NCI-H446 (cell line): ENCODE data around the gene XPNPEP3.
A peak's percentile ranks its signal among the peaks of the same experiment; 100 is the strongest.
"Not testable (repeated sequence)": the region's sequence is repeated elsewhere in the genome, so short reads cannot be mapped to it uniquely, and the experiment has no call there.

ENCODE experiments used
- DNase-seq, 2 experiments: peaks; one replicate each; lab custom pipeline; 2025; lab: John Stamatoyannopoulos, UW

XPNPEP3 gene

DNA sequence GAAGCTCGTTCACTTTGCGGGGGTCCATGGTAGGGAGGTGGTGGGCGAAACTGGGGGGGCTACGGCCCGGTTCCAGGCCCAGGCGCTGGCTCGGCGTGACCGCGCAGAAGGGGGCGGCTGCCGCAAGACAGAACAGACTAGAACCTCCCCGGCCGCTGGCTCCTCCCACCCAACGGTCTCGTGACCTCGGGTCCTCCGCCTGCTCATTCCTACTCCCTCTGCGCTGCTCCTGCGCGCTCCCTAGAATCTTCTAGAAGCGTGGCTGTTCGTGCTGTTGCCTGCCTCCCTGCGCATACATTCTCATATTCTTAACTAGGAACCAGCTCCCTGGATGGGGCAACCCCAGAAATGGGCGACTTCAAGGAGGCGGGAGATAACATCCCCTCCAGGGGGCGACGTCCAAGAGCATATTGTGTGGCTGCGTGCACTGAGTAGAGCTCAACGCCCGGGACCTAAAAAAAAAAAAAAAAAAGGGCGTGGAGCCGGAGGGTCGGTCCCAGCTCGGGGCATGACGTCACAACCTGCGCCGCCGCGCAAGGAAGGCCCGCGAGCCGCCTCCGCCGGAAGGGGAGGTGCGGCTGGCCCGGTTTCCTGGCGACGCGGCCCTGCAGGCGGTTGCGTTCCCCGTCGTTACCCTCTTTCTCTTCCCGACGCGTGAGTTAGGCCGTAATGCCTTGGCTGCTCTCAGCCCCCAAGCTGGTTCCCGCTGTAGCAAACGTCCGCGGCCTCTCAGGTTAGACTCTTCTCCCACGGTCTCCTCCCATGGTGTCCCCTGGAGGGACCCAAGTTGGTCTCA lies at the start of gene XPNPEP3, which contains the start of gene ST13:
Gene XPNPEP3 (plus strand): TSS at position 636 of the 796 bp plus-strand sequence. CDS start 34 bp downstream, at position 670.
Gene ST13 (minus strand): TSS at position 127 of the 796 bp plus-strand sequence. CDS start 99 bp downstream, at position 28.
- DNase-seq = peak; percentile 95

DNA sequence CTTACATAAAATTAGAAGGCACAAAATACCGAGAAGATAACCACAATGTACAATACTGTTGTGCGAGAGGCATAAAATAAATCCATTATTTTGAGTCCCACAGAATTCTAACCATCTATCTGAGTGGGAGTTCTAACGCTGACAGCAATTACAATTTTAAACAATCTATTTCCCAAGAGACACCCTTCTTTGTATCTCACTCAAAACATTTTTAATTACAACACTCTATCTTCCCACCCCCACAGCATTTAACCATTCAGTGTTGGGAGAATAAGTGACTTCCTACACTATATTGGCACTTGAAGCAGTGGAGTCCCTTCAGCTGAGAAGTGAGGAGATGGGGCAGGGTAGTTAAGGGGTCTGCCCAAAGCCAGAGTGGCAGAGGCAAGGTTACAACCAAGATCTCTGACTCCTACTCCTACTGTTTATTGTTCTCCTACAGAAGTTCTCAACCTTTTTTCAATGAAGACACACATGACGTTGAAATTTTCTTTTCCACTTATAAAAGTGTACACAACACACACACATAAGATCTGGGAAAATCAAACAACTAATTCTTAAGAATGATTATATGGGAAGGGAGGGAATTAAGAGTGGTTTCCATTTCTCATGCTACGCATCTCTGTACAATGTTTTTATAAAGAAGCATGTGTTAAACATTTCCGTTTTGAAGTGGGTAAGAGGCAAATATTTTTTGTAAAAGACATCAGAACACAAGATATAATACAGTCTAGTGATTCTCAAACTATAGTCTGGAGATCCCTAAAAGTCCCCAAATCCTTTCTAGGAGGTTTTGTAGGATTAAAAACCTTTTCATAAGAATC lies 48.7 kb upstream of the XPNPEP3 start:
- DNase-seq = no peak

DNA sequence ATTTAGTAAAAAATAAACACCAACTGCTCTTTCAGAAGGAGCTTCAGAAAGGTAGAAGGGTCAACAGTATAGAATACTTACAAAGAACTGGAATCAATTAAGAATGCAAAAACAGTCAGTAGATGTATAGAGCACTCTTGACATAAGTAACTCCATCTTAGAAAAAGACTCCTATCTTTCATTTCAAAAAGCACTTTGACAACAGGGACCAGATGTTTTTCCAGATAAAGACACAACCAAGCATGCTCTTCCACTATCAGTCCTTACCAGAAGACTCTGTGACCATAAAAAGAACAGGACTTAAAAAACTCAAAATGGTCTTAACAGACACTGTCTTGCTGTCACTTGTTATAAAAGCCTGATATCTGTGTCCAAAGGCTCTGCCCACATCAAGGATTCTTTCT lies 43.0 kb upstream of the XPNPEP3 start:
- DNase-seq = no peak

DNA sequence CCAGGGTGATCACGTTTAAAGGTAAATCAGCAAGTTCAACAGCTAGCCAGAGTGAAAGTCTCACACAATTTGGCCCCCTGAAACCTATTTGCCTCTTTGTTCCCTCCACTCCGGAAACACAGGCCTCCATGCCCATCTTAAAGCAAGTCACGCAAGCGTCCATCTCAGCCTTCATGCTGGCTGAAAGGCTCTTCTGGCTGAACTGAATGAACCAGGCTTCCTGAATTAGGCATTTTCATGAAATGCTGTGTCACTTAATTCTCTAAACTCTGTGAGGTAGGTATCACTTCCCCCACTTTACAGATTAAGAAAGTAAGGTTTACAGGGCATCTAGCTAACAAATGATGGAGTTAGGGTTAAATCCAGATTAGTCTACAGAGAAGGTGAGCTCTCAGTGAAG lies 39.2 kb upstream of the XPNPEP3 start:
- no peak for DNase-seq

DNA sequence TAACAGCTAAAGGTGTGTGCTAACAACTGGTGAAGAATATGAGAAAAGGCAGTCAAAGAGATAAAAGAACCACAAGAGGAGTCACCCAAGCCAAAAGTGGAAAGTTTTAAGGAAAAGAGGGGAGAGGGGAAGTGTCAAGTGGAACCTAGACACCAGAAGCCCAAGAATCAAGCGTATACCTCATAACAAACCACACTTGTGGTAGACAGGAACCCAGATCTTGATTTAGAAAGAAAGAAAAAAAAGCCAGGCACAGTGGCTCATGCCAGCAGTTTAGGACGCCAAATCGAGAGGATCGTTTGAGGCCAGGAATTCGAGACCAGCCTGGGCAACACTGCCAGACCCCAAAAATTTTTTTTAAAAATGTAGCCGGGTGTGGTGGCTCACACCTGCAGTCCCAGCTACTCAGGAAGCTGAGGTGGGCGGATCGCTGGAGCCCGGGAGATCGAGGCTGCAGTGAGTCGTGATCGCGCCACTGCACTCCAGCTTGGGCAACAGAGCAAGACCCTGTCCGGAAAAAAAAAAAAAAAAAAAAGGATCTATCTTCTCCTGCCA lies 38.7 kb upstream of the XPNPEP3 start:
- DNase-seq = no peak

DNA sequence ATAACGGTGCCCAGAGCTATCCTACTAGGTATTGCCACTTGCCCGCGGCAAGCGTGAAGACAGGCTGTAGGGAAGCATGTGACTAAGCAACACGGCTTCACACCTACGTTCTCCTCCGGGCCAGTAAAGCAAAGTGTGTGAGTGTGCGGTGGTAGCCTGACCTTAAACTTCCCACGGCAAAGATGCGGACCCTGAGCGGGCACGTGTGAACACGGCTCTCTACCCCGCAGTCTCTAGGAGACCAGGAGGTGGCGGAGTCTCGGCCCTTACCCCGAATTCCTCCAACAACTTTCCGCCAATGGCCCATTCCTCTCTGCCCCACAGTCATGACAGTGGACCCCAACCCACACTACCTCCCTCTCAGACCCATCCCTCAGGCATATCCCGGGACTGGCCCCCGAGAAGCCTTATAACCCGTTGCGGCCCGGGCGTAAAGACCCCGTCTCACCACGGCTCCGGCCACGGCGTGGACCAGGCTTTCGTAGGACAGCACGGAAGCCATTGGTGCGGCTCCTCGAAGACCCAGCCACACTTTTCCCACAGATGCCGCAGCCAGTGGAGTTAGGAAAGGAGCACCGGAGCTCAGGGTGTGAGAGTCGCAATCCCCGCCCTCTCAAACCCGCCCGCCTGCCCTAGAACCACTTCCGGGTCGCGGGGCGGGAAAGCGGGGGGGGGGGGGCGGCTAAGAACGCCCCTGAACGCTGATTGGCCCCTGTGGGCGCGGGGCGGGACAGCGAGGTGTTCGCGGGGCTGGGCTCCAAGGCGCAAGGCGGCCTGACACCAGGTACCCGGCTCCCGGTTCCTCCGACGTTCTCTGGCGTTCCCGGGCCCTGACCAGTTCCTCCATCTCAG lies 38.0 kb upstream of the XPNPEP3 start, which contains the start of gene SLC25A17:
Gene SLC25A17 (minus strand): TSS at position 600 of the 852 bp plus-strand sequence. CDS start 98 bp downstream, at position 502.
- DNase-seq = peak; percentile 58 to 89

DNA sequence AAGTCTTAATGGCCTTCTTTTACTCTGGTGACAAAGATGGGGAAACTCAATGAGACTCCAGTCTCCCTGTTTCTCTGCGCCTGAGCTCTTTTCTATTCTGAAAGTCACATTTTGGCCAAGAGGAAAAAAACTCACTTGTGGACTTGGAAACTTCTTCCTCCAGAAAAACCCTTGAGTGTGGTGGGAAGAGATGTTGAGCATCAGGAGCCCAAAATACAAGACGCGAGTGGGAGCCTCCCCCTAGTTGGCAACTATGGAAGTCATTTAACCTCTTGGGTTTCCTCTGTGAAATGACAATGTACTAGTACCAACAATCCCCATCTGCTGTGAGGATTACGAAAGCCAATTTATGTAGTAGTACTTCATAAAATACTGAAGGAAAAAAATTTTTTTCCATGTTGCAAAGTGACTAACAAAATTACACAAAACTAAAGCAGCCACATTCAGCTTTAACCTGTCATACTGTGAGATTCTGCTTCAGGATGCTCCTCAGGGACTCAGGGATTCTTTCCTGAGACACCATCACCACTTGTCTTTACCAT lies 37.3 kb upstream of the XPNPEP3 start:
- peak in 1 of 2 experiments; percentile 36 for DNase-seq

DNA sequence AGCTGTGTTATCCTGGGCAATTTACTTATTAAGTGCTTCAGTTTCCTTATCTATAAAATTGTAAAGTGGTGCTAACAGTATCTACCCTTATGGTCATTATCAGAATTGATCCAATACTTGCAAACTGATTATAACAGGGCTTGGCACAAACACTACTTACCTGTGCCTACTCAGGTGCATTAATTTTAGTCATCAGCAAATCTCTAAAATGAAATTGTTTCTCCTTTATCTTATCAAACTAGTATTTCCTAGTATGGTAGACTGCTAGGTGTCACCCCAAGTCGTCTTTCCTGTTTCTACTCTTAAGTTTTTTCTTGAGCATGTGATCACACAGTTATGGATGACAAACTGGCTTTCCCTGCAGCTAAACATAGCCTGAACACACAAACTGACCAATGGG lies 33.5 kb upstream of the XPNPEP3 start:
- DNase-seq = no peak

DNA sequence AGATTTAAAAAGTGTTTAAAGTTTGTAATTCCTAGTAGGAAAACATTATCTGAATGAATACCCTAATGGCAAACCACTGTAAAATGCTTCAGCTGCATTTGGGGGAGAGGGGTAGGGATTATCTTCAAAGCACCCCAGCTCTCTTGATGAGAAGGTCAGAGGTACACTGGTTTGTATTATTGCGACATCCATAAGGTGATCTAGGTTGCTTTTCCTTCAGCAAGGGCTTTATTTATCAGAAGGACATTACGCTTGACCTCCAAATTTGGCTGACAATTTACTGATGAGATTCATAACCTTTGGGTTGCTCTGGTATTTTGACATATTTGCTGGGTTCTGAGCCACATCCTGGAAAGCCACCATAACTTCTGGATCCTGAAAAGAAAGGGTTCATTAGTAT lies 30.7 kb upstream of the XPNPEP3 start:
- not testable (repeated sequence) for DNase-seq

DNA sequence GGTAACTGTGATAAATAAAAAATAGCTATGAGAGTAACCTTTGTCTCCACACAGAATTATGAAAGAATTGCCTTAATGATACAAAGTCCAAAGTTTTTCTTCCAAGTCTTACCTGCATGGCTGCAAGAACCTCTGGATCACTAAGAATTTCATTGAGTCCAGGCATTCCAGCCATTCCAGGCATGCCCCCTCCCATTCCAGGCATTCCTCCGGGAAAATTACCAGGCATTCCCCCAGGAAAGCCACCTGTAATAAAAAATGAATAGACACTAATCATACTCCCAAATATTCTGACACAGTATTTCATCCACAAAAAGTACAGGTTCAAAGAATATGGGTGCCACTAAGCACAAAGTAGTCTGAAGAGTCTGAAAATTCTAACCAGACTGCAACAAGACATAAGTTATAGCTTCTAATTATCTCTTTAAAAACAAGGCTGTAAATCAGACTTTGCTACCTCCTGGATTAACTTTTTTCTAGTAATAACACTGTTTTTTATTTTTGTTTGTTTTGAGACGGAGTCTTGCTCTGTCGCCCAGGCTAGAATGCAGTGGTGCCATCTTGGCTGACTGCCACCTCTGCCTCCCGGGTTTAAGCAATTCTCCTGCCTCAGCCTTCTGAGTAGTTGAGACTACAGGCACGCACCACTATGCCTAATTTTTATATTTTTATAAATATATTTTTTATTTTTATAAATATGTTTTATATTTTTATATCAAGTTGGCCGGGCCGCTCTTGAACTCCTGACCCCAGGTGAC lies 29.8 kb upstream of the XPNPEP3 start:
- DNase-seq = no peak

DNA sequence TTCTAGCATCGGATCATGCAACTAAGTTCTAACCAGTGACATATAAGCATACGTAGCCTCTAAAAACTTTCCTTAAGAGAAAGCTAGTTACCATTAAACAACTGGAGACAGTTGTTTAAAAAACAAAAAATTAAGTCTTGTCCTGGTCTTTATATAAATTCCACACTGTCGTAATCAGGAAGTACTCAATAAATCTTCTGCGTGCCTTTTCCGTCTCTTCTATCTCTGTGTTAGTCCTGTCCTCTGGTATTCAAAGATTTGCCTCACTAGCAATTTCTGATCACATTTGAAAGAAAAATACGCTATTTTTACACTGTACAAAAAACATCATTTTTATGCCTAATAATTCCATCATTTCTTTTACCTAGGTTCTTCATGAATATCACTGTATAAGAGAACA lies 27.8 kb upstream of the XPNPEP3 start:
- no peak for DNase-seq

DNA sequence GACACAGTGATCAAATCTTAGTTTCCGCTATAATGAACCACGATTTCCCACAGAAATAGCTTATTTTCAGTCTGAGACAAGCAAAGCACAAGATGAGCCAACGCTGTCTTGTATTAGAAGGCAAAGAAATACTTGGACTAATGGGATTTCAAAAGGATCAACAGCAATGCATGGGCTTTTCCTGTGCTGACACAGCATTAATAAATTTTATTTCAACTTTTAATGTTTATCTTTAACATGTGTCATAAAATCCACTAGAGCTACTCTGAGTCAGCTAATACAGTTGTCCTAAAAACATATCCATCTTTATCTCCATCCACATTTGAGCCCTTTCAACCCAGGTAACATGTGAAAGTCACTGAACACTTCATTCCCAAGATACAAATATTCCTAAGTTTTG lies 22.3 kb upstream of the XPNPEP3 start:
- DNase-seq = no peak

DNA sequence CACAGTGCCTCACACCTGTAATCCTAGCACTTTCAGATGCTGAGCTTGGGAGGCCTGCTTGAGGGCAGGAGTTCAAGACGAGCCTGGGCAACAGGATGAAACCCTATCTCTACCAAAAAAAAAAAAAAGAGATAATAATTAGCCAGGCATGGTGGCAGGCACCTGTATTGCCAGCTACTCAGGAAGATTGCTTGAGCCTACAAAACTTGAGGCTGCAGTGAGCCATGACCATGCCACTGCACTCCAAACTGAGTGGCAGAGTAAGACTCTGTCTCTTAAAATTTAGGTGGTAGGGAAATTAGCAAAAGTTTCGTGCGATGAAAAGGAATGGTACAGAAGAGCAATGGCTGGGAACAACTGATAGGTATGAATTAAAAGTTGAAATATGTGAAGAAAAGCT lies 18.5 kb upstream of the XPNPEP3 start:
- no peak for DNase-seq

DNA sequence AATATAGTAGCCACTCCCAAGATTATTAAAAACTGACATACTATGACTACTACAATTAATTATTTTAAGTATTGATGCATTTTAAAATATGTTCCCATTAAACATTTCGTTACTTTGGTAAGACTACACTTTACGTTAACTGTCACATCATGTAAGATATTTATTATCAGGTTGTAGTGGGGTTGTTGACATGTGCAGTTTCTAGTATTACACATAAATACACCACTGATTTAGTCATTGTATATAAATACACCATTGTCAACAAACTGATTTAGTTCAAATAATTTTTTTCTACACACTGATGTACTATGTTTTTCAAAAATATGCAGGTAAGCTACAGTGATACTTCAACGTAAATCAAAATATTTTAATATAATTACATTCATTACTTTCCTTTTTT lies 12.0 kb upstream of the XPNPEP3 start:
- DNase-seq = no peak

DNA sequence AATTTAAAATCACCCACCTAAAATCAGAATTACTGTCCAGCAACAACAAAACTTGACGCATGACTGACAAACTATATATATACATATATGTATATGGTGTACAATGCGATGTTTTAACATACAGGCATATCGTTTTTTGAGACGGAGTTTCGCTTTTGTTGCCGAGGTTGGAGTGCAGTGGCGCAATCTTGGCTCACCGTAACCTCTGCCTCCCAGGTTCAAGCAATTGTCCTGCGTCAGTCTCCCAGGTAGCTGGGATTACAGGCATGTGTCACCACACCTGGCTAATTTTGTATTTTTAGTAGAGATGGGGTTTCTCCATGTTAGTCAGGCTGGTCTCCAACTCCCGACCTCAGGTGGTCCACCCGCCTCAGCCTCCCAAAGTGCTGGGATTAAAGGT lies 11.1 kb upstream of the XPNPEP3 start:
- not testable (repeated sequence) for DNase-seq

DNA sequence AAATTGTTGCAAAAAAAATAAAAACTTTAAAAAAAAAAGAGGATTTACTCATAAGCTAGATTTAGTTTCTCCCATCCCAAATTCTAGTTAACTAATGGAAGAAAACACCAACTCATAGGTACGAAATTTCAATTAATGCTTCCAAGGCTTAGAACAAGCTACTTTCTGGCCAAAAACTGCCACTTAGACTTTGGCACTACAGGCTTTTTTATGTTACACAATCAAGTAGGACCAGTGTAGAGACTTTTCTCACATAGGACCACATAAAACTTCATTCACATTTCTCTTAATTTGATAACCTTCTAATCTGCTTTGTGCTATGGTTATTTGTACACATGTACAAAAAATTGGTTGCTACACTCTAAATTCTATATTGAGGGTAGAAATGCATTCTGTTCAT lies 3.6 kb upstream of the XPNPEP3 start:
- DNase-seq = no peak

DNA sequence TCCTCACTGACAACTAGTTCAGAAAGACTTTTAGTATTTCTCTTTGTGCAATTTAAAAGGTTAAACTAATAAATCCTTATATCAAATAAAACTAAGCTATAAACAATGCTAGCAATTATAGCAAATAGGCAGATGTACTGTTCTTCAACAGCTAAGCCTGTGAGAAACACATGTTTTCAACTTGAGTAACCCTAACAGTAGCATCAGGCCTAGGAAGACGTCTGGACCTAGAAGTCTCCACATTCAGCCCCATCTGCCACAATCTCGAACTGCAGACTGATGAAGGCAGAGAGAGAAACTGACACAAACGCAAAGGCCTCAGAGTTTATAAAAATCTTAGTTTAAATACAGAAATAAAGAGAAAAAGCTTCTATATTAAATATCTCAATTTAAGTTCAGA lies 3.0 kb upstream of the XPNPEP3 start:
- peak in 1 of 2 experiments; percentile 5 for DNase-seq

DNA sequence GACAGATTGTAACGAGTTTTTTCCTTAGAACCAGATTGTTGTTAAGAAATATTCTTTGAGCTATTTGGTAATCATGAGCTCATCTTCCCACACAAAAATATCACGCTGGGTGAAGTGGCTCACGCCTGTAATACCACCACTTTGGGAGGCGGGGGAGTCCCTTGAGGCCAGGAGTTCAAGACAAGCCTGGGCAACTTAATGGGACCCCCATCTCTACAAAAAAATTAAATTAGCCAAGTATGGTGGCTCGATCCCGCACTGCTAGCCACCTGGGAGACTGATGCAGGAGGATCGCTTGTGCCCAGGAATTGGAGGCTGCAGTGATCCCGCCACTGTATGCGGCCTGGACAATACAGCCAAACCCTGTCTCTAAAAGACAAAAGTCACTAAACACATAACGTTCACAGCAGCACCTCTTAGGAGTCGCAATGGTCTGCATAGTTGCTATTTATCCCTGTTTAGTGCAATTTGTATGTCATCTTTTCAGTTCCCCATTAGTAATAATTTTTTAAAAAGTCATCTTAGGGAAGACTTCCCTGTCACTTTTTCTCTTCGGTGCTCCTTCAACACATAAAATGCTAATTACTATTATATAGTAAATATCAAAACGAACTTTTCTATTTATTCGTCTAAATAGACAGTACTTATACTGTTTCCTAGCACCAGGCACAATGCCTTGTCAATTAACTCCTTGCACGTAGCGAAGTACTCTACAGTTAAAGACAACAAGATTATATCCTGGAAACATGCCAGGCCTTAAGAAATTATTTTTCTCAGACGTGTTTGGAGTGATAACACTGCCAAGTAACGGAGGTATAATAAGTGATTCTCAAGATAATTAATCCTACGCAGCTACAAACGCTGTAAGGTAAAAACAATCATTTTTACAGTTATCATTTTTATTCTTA lies 1.6 kb upstream of the XPNPEP3 start:
- DNase-seq = no peak

DNA sequence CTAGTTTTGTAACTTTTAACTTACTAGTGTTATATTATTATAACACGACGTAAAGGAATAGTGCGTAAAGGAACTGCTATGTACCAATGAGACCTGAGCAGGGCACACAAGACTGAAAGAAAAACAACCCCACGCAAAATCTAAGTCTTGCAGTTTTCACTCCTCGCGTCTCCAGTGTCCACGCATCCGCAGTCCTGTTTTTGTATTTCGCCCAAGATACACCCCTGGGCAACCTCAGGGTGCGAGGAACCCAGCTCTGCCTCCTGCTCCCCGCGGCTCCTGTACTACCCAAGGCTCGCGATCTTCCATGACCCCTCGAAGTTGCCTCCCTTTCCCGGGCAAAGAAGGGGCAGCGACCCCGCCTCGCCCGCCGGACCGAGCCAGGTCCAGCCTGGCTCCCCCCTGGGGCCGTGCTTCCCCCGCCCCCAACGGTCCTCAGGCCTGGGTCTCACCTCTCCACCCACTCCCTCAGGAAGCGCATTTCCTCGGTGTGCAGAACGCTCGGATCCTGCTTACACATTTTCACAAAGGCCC lies 902 bp upstream of the XPNPEP3 start:
- no peak for DNase-seq
